PC-9 (cell line): ENCODE measurements around the gene LMLN.

ENCODE experiments used
- CTCF ChIP-seq: fragments of 200-600 bp; sonication (generic); conservative IDR thresholded peaks from 2 replicates; pipeline ENCODE4 v1.6.1; 2017; ENCODE audit warnings: mixed run types, antibody characterized with exemption, mild to moderate bottlenecking, moderate library complexity
- EZH2 ChIP-seq: fragments of 200-600 bp; sonication (generic); IDR thresholded peaks from 2 replicates; pipeline ENCODE4 v1.8.0; 2017; ENCODE audit warnings: antibody characterized with exemption, low read depth

GRCh38 chr3:198026620-198027019 is 66.6 kb downstream of the LMLN start:
- TF ChIP-seq CTCF (no peak), EZH2 (no peak)
